Esophagus muscularis mucosa (tissue), 4 donors: ENCODE data around the gene IFRD2. TPM values are rescaled to one million over a fixed set of nuclear protein-coding genes. Genes with fewer than 3 reads are reported as not detected.
A peak's percentile ranks its signal among the peaks of the same experiment; 100 is the strongest.

Source experiments
- DNase-seq: peaks from one replicate; pipeline ENCODE4 v3.0.0-alpha.2; 2017; ENCODE audit errors: extremely low spot score
- H3K27ac ChIP-seq, 4 donors: fragments of 200-600 bp; sonication (generic); replicated peaks in 1 of 4; 1 replicate in 3 of 4; 2 replicates in 1 of 4; pipeline ENCODE4 v1.5.1; 2016 to 2019; ENCODE audit warnings: mild to moderate bottlenecking in 1 of 4
- H3K27me3 ChIP-seq, 4 donors: fragments of 200-600 bp; sonication (generic); one replicate each; pipeline versions ENCODE4 v1.5.1 to v1.6.0; 2016 to 2019
- H3K36me3 ChIP-seq, 4 donors: fragments of 200-600 bp; sonication (generic); one replicate each; pipeline ENCODE4 v1.5.1; 2016 to 2019
- H3K4me1 ChIP-seq, 4 donors: fragments of 200-600 bp; sonication (generic); one replicate each; pipeline ENCODE4 v1.5.1; 2016 to 2019
- H3K4me3 ChIP-seq, 4 donors: fragments of 200-600 bp; sonication (generic); 1 replicate in 2 of 4; 2 replicates in 2 of 4; pipeline ENCODE4 v1.5.1; 2016 to 2019; ENCODE audit warnings: mild to moderate bottlenecking in 4 of 4, moderate library complexity in 1 of 4
- H3K9me3 ChIP-seq, 4 donors: fragments of 200-600 bp; sonication (generic); 1 replicate in 3 of 4; 2 replicates in 1 of 4; pipeline ENCODE4 v1.5.1; 2016 to 2019
- CTCF ChIP-seq, 3 experiments: fragments of 200-600 bp in 2 of 3; fragments of 450-650 bp in 1 of 3; sonication (generic) in 2 of 3; IDR thresholded peaks; one replicate each; pipeline ENCODE4 v1.5.1; 2017 to 2019; ENCODE audit warnings: antibody characterized with exemption in 3 of 3, mild to moderate bottlenecking in 2 of 3, moderate library complexity in 1 of 3
- EP300 ChIP-seq: sonication (generic); formaldehyde crosslinking; IDR thresholded peaks from one replicate; pipeline ENCODE4 v1.6.1; 2017; ENCODE audit warnings: antibody characterized with exemption
- POLR2A ChIP-seq: fragments of 450-650 bp; IDR thresholded peaks from one replicate; pipeline ENCODE4 v1.6.1; 2017; ENCODE audit warnings: antibody characterized with exemption, moderate library complexity, mild to moderate bottlenecking, low read depth
- POLR2AphosphoS5 ChIP-seq, 2 donors: sonication (generic); formaldehyde crosslinking; IDR thresholded peaks; one replicate each; pipeline ENCODE4 v1.6.1; 2017; ENCODE audit warnings: antibody characterized with exemption in 2 of 2
- WGBS: methylation state at CpG from one replicate; pipeline ENCODE4 v1.1.5; 2018; 5-methylcytosine and 5-hydroxymethylcytosine counted together
- intact Hi-C: fragments of 100-400 bp; cut with DNase I; formaldehyde crosslinking; loops from one replicate; pipeline ENCODE4 v1.15.1; 2023
- total RNA-seq, 4 donors: library from RNA; depleted of rRNA; stranded (reverse); fragments of >200 nt; gene quantifications; one replicate each; pipeline versions ENCODE4 v1.1.0 to v1.2.1, GENCODE V29; 2016

Gene IFRD2
- total RNA-seq, 4 donors from 2014 or later: 49.4 to 106 (median 85.8) TPM

GRCh38 chr3:50293079-50293801, 1.0 kb upstream of the IFRD2 start:
- peaks cover 25 to 46% (median 34%) of the 10 kb centered on the region in 4 donors for H3K4me1 ChIP-seq
- H3K27ac ChIP-seq: peak overlapping the region; percentile 87 to 95 (median 92)
- 72% methylated on average over 10 of the region's 12 CpGs for WGBS
- H3K9me3 ChIP-seq: no peaks in the 10 kb centered on the region
- no peaks in the 10 kb centered on the region for H3K27me3 ChIP-seq
- H3K4me3 ChIP-seq: peak overlapping the region; percentile 82 to 99 (median 94)
- no peak for DNase-seq
- intact Hi-C loops: no loop called here
- H3K36me3 ChIP-seq: peaks cover 23 to 32% (median 24%) of the 10 kb centered on the region in 4 donors
- no peak for TF ChIP-seq EP300
- TF ChIP-seq POLR2A: no peak
- TF ChIP-seq CTCF (IDR thresholded peaks at IDR 0.05): no peak
- TF ChIP-seq POLR2AphosphoS5 (IDR thresholded peaks at IDR 0.05): no peak

GRCh38 chr3:50290161-50290641, 2.0 kb downstream of the IFRD2 start:
- WGBS: 92% methylated on average over 14 of the region's 16 CpGs
- Histone ChIP-seq H3K4me1 (peaks cover 26 to 36% (median 33%) of the 10 kb centered on the region in 4 donors), H3K9me3 (no peaks in the 10 kb centered on the region), H3K27ac (no peak overlapping the region), H3K27me3 (no peaks in the 10 kb centered on the region), H3K36me3 (peaks cover 30 to 48% (median 43%) of the 10 kb centered on the region in 4 donors), H3K4me3 (no peak overlapping the region)
- no peak for DNase-seq
- no peak for TF ChIP-seq CTCF (IDR thresholded peaks at IDR 0.05)
- intact Hi-C loops: no loop called here

GRCh38 chr3:50289130-50289529, 3.1 kb downstream of the IFRD2 start:
- no peak for DNase-seq
- Histone ChIP-seq H3K9me3 (no peaks in the 10 kb centered on the region), H3K27me3 (no peaks in the 10 kb centered on the region), H3K36me3 (peaks cover 30 to 48% (median 43%) of the 10 kb centered on the region in 4 donors), H3K27ac (no peak overlapping the region), H3K4me3 (no peak overlapping the region), H3K4me1 (peaks cover 26 to 36% (median 33%) of the 10 kb centered on the region in 4 donors)
- 92% methylated on average over 6 of the region's 6 CpGs for WGBS
- TF ChIP-seq POLR2AphosphoS5 (IDR thresholded peaks at IDR 0.05) (no peak), CTCF (IDR thresholded peaks at IDR 0.05) (no peak), EP300 (no peak), POLR2A (no peak)
- intact Hi-C loops: no loop called here

GRCh38 chr3:50288387-50289007, 3.7 kb downstream of the IFRD2 start:
- no peaks in the 10 kb centered on the region for H3K27me3 ChIP-seq
- WGBS: 94% methylated on average over 21 of the region's 23 CpGs
- H3K4me1 ChIP-seq: peaks cover 26 to 36% (median 32%) of the 10 kb centered on the region in 4 donors
- no peak for DNase-seq
- H3K36me3 ChIP-seq: peaks cover 30 to 48% (median 43%) of the 10 kb centered on the region in 4 donors
- H3K27ac ChIP-seq: no peak overlapping the region
- intact Hi-C loops: no loop called here
- no peak for TF ChIP-seq POLR2AphosphoS5 (IDR thresholded peaks at IDR 0.05)
- no peak for TF ChIP-seq EP300
- TF ChIP-seq CTCF (IDR thresholded peaks at IDR 0.05): no peak
- no peak for TF ChIP-seq POLR2A
- H3K4me3 ChIP-seq: no peak overlapping the region
- no peaks in the 10 kb centered on the region for H3K9me3 ChIP-seq
